KG1 (cell line): Measurements from ENCODE around the gene ADGRG2.
"Not testable (repeated sequence)": the region's sequence is repeated elsewhere in the genome, so short reads cannot be mapped to it uniquely, and the experiment has no call there.

Experiments used
- DNase-seq: peaks from one replicate; lab custom pipeline; 2025; lab: John Stamatoyannopoulos, UW

ADGRG2 gene

GRCh38 chrX:19075754-19076153, 46.5 kb downstream of the ADGRG2 start:
- no peak for DNase-seq

- no peak for DNase-seq
Observed at GRCh38 chrX:19072372-19072771, 49.9 kb downstream of the ADGRG2 start.

- no peak for DNase-seq
Observed at GRCh38 chrX:19070555-19070994, 51.7 kb downstream of the ADGRG2 start.

GRCh38 chrX:19066987-19067386, 55.3 kb downstream of the ADGRG2 start:
- not testable (repeated sequence) for DNase-seq

- DNase-seq, result no peak
Observed at GRCh38 chrX:19065535-19065934, 56.7 kb downstream of the ADGRG2 start.

GRCh38 chrX:19064175-19064574, 58.1 kb downstream of the ADGRG2 start:
- DNase-seq, result no peak

GRCh38 chrX:19063030-19063429, 59.2 kb downstream of the ADGRG2 start:
- DNase-seq, result no peak

GRCh38 chrX:19059067-19059466, 63.2 kb downstream of the ADGRG2 start:
- DNase-seq, result no peak

GRCh38 chrX:19057856-19058255, 64.4 kb downstream of the ADGRG2 start:
- no peak for DNase-seq

- DNase-seq, result no peak
Observed at GRCh38 chrX:19049110-19049509, 73.2 kb downstream of the ADGRG2 start.

- DNase-seq, result no peak
Observed at GRCh38 chrX:19046343-19047215, 75.7 kb downstream of the ADGRG2 start.

- no peak for DNase-seq
Observed at GRCh38 chrX:19040373-19040772, 81.9 kb downstream of the ADGRG2 start.

GRCh38 chrX:19034025-19034424, 88.2 kb downstream of the ADGRG2 start:
- DNase-seq, result no peak

GRCh38 chrX:19030805-19031204, 91.5 kb downstream of the ADGRG2 start:
- DNase-seq, result no peak

GRCh38 chrX:19028560-19028959, 93.7 kb downstream of the ADGRG2 start:
- no peak for DNase-seq

- DNase-seq, result no peak
Observed at GRCh38 chrX:19024366-19024765, 97.9 kb downstream of the ADGRG2 start.

- DNase-seq, result no peak
Observed at GRCh38 chrX:19019996-19020395, 102.3 kb downstream of the ADGRG2 start.

- DNase-seq, result no peak
Observed at GRCh38 chrX:19017271-19017670, 105.0 kb downstream of the ADGRG2 start.

- not testable (repeated sequence) for DNase-seq
Observed at GRCh38 chrX:19016614-19017013, 105.7 kb downstream of the ADGRG2 start.

- no peak for DNase-seq
Observed at GRCh38 chrX:19007868-19008267, 114.4 kb downstream of the ADGRG2 start.

GRCh38 chrX:19007011-19007410, 115.3 kb downstream of the ADGRG2 start:
- DNase-seq, result no peak

GRCh38 chrX:19005909-19006308, 116.4 kb downstream of the ADGRG2 start:
- no peak for DNase-seq

- no peak for DNase-seq
Observed at GRCh38 chrX:19003756-19004155, 118.5 kb downstream of the ADGRG2 start.

GRCh38 chrX:18998653-18999052, 123.6 kb downstream of the ADGRG2 start:
- no peak for DNase-seq
